HepG2 (cell line): ENCODE data around the gene MAP2K1. TPM values are rescaled to one million over a fixed set of nuclear protein-coding genes. Genes with fewer than 3 reads are reported as not detected.

ENCODE experiments used
- CBX2 ChIP-seq, 2 experiments: fragments of 200-600 bp in 1 of 2; sonication (generic); formaldehyde crosslinking in 1 of 2; IDR thresholded peaks; 2 replicates each; pipeline versions ENCODE4 v1.7.0 to v1.8.1; 2018 to 2022; ENCODE audit warnings: low read depth in 2 of 2, low read length in 1 of 2, mild to moderate bottlenecking in 1 of 2, missing genetic modification reagents in 1 of 2
- ESRRA ChIP-seq: sonication (generic); formaldehyde crosslinking; IDR thresholded peaks from 2 replicates; pipeline ENCODE4 v1.5.1; 2020; ENCODE audit warnings: mild to moderate bottlenecking, low read depth, missing genetic modification reagents
- FOXK2 ChIP-seq: fragments of 450-650 bp; IDR thresholded peaks from 2 replicates; pipeline ENCODE4 v1.6.1; 2016
- HES4 ChIP-seq: sonication (generic); formaldehyde crosslinking; IDR thresholded peaks from 2 replicates; pipeline ENCODE4 v1.9.0; 2021; ENCODE audit warnings: mild to moderate bottlenecking, missing genetic modification reagents, borderline replicate concordance
- MLXIP ChIP-seq: sonication (generic); formaldehyde crosslinking; IDR thresholded peaks from 2 replicates; pipeline ENCODE4 v1.9.0; 2021; ENCODE audit warnings: missing genetic modification reagents, borderline replicate concordance
- NAIF1 ChIP-seq: sonication (generic); formaldehyde crosslinking; IDR thresholded peaks from 2 replicates; pipeline ENCODE4 v1.5.0; 2020; ENCODE audit warnings: mild to moderate bottlenecking, missing genetic modification reagents, borderline replicate concordance
- NCOA5 ChIP-seq: sonication (generic); formaldehyde crosslinking; IDR thresholded peaks from 2 replicates; pipeline ENCODE4 v1.4.0; 2020; ENCODE audit warnings: missing genetic modification reagents
- NR2F2 ChIP-seq: IDR thresholded peaks from 2 replicates; pipeline ENCODE4 v1.6.1; 2012; ENCODE audit warnings: low read depth, inconsistent platforms, borderline replicate concordance
- RBM39 ChIP-seq: fragments of 200-400 bp; formaldehyde crosslinking; IDR thresholded peaks from one replicate; pipeline ENCODE4 v1.6.1; 2018; ENCODE audit warnings: antibody characterized with exemption, mild to moderate bottlenecking, low read depth, low read length; ENCODE audit not compliant: poor library complexity, severe bottlenecking
- STAG1 ChIP-seq: sonication (generic); formaldehyde crosslinking; IDR thresholded peaks from 2 replicates; pipeline ENCODE4 v1.4.0; 2020; ENCODE audit warnings: missing genetic modification reagents
- TCF12 ChIP-seq, 2 experiments: fragments of 450-650 bp in 1 of 2; sonication (generic) in 1 of 2; formaldehyde crosslinking in 1 of 2; IDR thresholded peaks; 2 replicates each; pipeline versions ENCODE4 v1.6.1 to v1.8.0; 2017 to 2022; ENCODE audit warnings: antibody characterized with exemption in 1 of 2, mild to moderate bottlenecking in 1 of 2, missing genetic modification reagents in 1 of 2, moderate library complexity in 1 of 2
- polyA plus RNA-seq, 8 experiments: library from polyadenylated mRNA; depleted of rRNA in 3 of 8; stranded (reverse) in 7 of 8; unstranded in 1 of 8; fragments of >200 nt; fragmentation: Illumina TruSeq in 4 of 8; extraction: Trizol in 4 of 8; gene quantifications; 2 replicates each; pipeline versions ENCODE4 v1.2.1 to v1.2.3, GENCODE V29; 2011 to 2016; ENCODE audit warnings: low read depth in 4 of 8, missing spikeins in 1 of 8, mixed read lengths in 1 of 8; ENCODE audit not compliant: insufficient read depth in 1 of 8
- total RNA-seq, 5 experiments: library from RNA; depleted of rRNA; stranded (reverse); fragments of >200 nt; fragmentation: Illumina TruSeq; extraction: Trizol; gene quantifications; 2 replicates each; pipeline ENCODE4 v1.2.3, GENCODE V29; 2016; ENCODE audit warnings: low read depth in 1 of 5
- TF ChIP-seq, protein P1 (sequence below): sonication (generic); formaldehyde crosslinking; IDR thresholded peaks from 2 replicates; pipeline ENCODE4 v1.8.1; 2023; ENCODE audit warnings: mild to moderate bottlenecking, missing genetic modification reagents
- TF ChIP-seq, protein P2 (sequence below): sonication (generic); formaldehyde crosslinking; IDR thresholded peaks from 2 replicates; pipeline ENCODE4 v1.5.1; 2020; ENCODE audit warnings: mild to moderate bottlenecking, missing genetic modification reagents, borderline replicate concordance
- TF ChIP-seq, protein P3 (sequence below): sonication (generic); formaldehyde crosslinking; IDR thresholded peaks from 2 replicates; pipeline ENCODE4 v1.4.0; 2020; ENCODE audit warnings: mild to moderate bottlenecking, missing genetic modification reagents

Gene MAP2K1
- total and polyA plus RNA-seq, 2 of the 13 experiments (the other 11 are each of a cell fraction or from before 2014, with no cell fraction given) = 24.1 to 49.2 TPM

DNA sequence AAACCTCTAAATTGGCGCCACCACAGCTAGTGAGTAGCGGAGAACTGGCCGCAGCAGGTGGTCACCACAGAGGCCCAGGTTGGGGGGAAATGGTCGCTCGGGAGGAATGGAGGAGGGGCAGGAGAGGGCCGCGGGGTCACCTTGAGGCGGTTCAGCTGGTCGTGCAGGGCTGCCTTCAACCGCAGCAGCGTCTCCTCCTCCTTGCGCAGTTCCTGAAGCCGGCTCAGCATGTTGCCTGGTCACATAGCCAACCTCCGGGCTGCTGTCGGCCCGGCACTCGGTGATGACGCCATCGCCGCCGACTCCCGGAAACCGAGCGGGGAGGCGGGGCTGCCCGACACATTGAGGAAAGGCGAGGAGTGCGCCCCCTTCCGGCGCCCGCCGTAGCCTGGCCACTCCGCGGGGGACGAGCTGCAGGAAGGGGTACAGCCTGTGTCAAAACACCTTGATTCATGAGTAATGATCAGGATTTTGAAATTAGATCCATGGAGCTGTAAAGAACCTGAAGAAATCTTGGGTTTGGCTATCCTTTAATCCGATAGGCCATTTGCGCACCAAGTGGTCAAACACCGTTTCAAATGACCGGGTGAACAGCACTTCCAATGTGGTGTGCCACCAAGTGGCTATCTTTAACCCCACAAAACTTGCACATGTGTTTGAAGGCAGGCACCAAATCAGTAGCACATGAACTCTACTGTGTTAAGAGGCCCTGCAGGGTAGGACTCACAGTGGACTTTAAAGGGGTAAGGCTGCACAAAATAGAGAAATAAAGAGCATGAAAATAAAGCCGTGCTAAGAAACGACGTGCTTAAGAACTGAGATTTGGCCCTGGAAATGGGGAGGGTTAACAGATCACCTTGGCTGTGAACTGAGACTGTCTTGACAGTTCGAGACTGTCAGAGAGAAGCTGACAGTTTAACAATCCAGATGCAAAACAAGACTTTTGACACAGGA lies 111.1 kb downstream of the MAP2K1 start, which contains the start of gene SNAPC5 (continued):
- TF ChIP-seq, protein P1, sequence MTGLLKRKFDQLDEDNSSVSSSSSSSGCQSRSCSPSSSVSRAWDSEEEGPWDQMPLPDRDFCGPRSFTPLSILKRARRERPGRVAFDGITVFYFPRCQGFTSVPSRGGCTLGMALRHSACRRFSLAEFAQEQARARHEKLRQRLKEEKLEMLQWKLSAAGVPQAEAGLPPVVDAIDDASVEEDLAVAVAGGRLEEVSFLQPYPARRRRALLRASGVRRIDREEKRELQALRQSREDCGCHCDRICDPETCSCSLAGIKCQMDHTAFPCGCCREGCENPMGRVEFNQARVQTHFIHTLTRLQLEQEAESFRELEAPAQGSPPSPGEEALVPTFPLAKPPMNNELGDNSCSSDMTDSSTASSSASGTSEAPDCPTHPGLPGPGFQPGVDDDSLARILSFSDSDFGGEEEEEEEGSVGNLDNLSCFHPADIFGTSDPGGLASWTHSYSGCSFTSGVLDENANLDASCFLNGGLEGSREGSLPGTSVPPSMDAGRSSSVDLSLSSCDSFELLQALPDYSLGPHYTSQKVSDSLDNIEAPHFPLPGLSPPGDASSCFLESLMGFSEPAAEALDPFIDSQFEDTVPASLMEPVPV (CRISPR knock-in tag) = peak; percentile 69; the same call in 1 of the 2 replicates
- peak; percentile 45; the same call in 1 of the 2 replicates for TF ChIP-seq FOXK2
- TF ChIP-seq ESRRA (CRISPR knock-in tag) = no peak
- TF ChIP-seq, protein P2, sequence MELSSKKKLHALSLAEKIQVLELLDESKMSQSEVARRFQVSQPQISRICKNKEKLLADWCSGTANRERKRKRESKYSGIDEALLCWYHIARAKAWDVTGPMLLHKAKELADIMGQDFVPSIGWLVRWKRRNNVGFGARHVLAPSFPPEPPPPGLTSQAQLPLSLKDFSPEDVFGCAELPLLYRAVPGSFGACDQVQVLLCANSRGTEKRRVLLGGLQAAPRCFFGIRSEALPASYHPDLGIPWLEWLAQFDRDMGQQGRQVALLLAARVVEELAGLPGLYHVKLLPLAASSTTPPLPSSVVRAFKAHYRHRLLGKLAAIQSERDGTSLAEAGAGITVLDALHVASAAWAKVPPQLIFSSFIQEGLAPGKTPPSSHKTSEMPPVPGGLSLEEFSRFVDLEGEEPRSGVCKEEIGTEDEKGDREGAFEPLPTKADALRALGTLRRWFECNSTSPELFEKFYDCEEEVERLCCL = 0 out of 2 replicates have a peak, but pooled peaks have one; percentile 79
- no peak for TF ChIP-seq NAIF1 (CRISPR knock-in tag)
- no peak for TF ChIP-seq NCOA5 (CRISPR knock-in tag)
- TF ChIP-seq CBX2 (IDR thresholded peaks at IDR 0.05; ENCODE audit: low read depth, low read length) = no peak
- no peak for TF ChIP-seq CBX2 (CRISPR knock-in tag; IDR thresholded peaks at IDR 0.05; ENCODE audit: low read depth)
- TF ChIP-seq, protein P3, sequence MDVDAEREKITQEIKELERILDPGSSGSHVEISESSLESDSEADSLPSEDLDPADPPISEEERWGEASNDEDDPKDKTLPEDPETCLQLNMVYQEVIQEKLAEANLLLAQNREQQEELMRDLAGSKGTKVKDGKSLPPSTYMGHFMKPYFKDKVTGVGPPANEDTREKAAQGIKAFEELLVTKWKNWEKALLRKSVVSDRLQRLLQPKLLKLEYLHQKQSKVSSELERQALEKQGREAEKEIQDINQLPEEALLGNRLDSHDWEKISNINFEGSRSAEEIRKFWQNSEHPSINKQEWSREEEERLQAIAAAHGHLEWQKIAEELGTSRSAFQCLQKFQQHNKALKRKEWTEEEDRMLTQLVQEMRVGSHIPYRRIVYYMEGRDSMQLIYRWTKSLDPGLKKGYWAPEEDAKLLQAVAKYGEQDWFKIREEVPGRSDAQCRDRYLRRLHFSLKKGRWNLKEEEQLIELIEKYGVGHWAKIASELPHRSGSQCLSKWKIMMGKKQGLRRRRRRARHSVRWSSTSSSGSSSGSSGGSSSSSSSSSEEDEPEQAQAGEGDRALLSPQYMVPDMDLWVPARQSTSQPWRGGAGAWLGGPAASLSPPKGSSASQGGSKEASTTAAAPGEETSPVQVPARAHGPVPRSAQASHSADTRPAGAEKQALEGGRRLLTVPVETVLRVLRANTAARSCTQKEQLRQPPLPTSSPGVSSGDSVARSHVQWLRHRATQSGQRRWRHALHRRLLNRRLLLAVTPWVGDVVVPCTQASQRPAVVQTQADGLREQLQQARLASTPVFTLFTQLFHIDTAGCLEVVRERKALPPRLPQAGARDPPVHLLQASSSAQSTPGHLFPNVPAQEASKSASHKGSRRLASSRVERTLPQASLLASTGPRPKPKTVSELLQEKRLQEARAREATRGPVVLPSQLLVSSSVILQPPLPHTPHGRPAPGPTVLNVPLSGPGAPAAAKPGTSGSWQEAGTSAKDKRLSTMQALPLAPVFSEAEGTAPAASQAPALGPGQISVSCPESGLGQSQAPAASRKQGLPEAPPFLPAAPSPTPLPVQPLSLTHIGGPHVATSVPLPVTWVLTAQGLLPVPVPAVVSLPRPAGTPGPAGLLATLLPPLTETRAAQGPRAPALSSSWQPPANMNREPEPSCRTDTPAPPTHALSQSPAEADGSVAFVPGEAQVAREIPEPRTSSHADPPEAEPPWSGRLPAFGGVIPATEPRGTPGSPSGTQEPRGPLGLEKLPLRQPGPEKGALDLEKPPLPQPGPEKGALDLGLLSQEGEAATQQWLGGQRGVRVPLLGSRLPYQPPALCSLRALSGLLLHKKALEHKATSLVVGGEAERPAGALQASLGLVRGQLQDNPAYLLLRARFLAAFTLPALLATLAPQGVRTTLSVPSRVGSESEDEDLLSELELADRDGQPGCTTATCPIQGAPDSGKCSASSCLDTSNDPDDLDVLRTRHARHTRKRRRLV (CRISPR knock-in tag) = peak; percentile 57; the same call in 1 of the 2 replicates
- TF ChIP-seq TCF12 (IDR thresholded peaks at IDR 0.05) = no peak
- TF ChIP-seq TCF12 (CRISPR knock-in tag; IDR thresholded peaks at IDR 0.05) = peak; percentile 48; the same call in 1 of the 2 replicates
- TF ChIP-seq STAG1 = peak; percentile 62
- peak; percentile 81 for TF ChIP-seq RBM39
- TF ChIP-seq HES4 (CRISPR knock-in tag) = no peak
- peak; percentile 35; the same call in 1 of the 2 replicates for TF ChIP-seq NR2F2
- no peak for TF ChIP-seq MLXIP (CRISPR knock-in tag)
